RPMI8226 (cell line): ENCODE measurements around the gene PLCL2.
A peak's percentile ranks its signal among the peaks of the same experiment; 100 is the strongest.

Experiments used
- DNase-seq: peaks from one replicate; pipeline ENCODE4 v3.0.0-alpha.2; 2015

Gene PLCL2

GRCh38 chr3:17050071-17050470, 165.3 kb downstream of the PLCL2 start:
- DNase-seq: no peak

GRCh38 chr3:17050506-17050905, 165.8 kb downstream of the PLCL2 start:
- no peak for DNase-seq

GRCh38 chr3:17052363-17052762, 167.6 kb downstream of the PLCL2 start:
- peak; percentile 4 for DNase-seq

GRCh38 chr3:17054301-17054981, 169.7 kb downstream of the PLCL2 start:
- no peak for DNase-seq

GRCh38 chr3:17054982-17055343, 170.2 kb downstream of the PLCL2 start:
- no peak for DNase-seq

GRCh38 chr3:17055374-17056276, 170.9 kb downstream of the PLCL2 start:
- DNase-seq: no peak

GRCh38 chr3:17057321-17057720, 172.6 kb downstream of the PLCL2 start:
- no peak for DNase-seq

- DNase-seq: no peak
Measured at GRCh38 chr3:17059989-17060550, 175.3 kb downstream of the PLCL2 start.

- DNase-seq: no peak
Measured at GRCh38 chr3:17061005-17061404, 176.2 kb downstream of the PLCL2 start.

- no peak for DNase-seq
Measured at GRCh38 chr3:17062736-17063135, 178.0 kb downstream of the PLCL2 start.

- no peak for DNase-seq
Measured at GRCh38 chr3:17063596-17063995, 178.8 kb downstream of the PLCL2 start.

- DNase-seq: no peak
Measured at GRCh38 chr3:17065315-17065714, 180.6 kb downstream of the PLCL2 start.

GRCh38 chr3:17065881-17066280, 181.1 kb downstream of the PLCL2 start:
- DNase-seq: no peak

- no peak for DNase-seq
Measured at GRCh38 chr3:17069754-17070153, 185.0 kb downstream of the PLCL2 start.

- DNase-seq: no peak
Measured at GRCh38 chr3:17070161-17070959, 185.6 kb downstream of the PLCL2 start.

- no peak for DNase-seq
Measured at GRCh38 chr3:17074559-17074958, 189.8 kb downstream of the PLCL2 start.

- no peak for DNase-seq
Measured at GRCh38 chr3:17075358-17075757, 190.6 kb downstream of the PLCL2 start.

GRCh38 chr3:17075907-17076306, 191.2 kb downstream of the PLCL2 start:
- no peak for DNase-seq

GRCh38 chr3:17076940-17077605, 192.3 kb downstream of the PLCL2 start:
- no peak for DNase-seq

GRCh38 chr3:17077606-17078005, 192.9 kb downstream of the PLCL2 start:
- no peak for DNase-seq

GRCh38 chr3:17078926-17079465, 194.2 kb downstream of the PLCL2 start:
- no peak for DNase-seq

- DNase-seq: no peak
Measured at GRCh38 chr3:17079933-17080332, 195.2 kb downstream of the PLCL2 start.
